H9 (cell line): ENCODE results near the gene DUT. TPM values are rescaled to one million over a fixed set of nuclear protein-coding genes. Genes with fewer than 3 reads are reported as not detected.

ENCODE experiments used
- DNase-seq: peaks from one replicate; pipeline ENCODE4 v3.0.0-alpha.2; 2017
- H2AFZ ChIP-seq: one replicate; pipeline ENCODE4 v1.6.1; 2013; ENCODE audit warnings: mild to moderate bottlenecking, low read length, control low read depth, moderate library complexity
- H2AK5ac ChIP-seq: 2 replicates; pipeline ENCODE4 v1.6.1; 2013; ENCODE audit warnings: low read length, control low read depth, mixed read lengths; ENCODE audit not compliant: insufficient read length
- H2BK120ac ChIP-seq: one replicate; pipeline ENCODE4 v1.6.1; 2013; ENCODE audit warnings: low read depth, mild to moderate bottlenecking, low read length, control low read depth, inconsistent platforms; ENCODE audit not compliant: poor library complexity, severe bottlenecking
- H2BK12ac ChIP-seq: 2 replicates; pipeline ENCODE4 v1.6.1; 2013; ENCODE audit warnings: low read length, control low read depth, mixed read lengths, low read depth; ENCODE audit not compliant: insufficient read length
- H2BK15ac ChIP-seq: 2 replicates; pipeline ENCODE4 v1.6.1; 2013; ENCODE audit warnings: low read depth, low read length, control low read depth
- H2BK20ac ChIP-seq: one replicate; pipeline ENCODE4 v1.6.1; 2013; ENCODE audit warnings: low read depth, mild to moderate bottlenecking, low read length, control low read depth, inconsistent platforms; ENCODE audit not compliant: poor library complexity, severe bottlenecking
- H2BK5ac ChIP-seq: 2 replicates; pipeline ENCODE4 v1.6.1; 2013; ENCODE audit warnings: low read length, control low read depth, mixed read lengths; ENCODE audit not compliant: insufficient read length
- H3K14ac ChIP-seq: 2 replicates; pipeline ENCODE4 v1.6.1; 2013; ENCODE audit warnings: low read length, control low read depth; ENCODE audit not compliant: insufficient read depth
- H3K18ac ChIP-seq: 2 replicates; pipeline ENCODE4 v1.6.1; 2013; ENCODE audit warnings: low read depth, mild to moderate bottlenecking, mixed read lengths, low read length, control low read depth; ENCODE audit not compliant: insufficient read length
- H3K23ac ChIP-seq: 2 replicates; pipeline ENCODE4 v1.6.1; 2013; ENCODE audit warnings: low read length, control low read depth, mixed read lengths, low read depth; ENCODE audit not compliant: insufficient read length
- H3K23me2 ChIP-seq: 2 replicates; pipeline ENCODE4 v1.6.1; 2013; ENCODE audit warnings: low read depth, mild to moderate bottlenecking, mixed read lengths, low read length, control low read depth; ENCODE audit not compliant: insufficient read length, poor library complexity, severe bottlenecking
- H3K27ac ChIP-seq: 2 replicates; pipeline ENCODE4 v1.5.1; 2013; ENCODE audit warnings: low read length, control low read depth, mixed read lengths, low read depth; ENCODE audit not compliant: insufficient read length
- H3K27me3 ChIP-seq: 2 replicates; pipeline ENCODE4 v1.6.1; 2013; ENCODE audit warnings: low read length, control low read depth, inconsistent platforms; ENCODE audit not compliant: insufficient read depth
- H3K4ac ChIP-seq: 2 replicates; pipeline ENCODE4 v1.6.1; 2013; ENCODE audit warnings: low read depth, mild to moderate bottlenecking, control low read depth, inconsistent platforms, low read length, moderate library complexity
- H3K4me1 ChIP-seq: 2 replicates; pipeline ENCODE4 v1.6.1; 2013; ENCODE audit warnings: low read length, control low read depth, inconsistent platforms; ENCODE audit not compliant: insufficient read depth
- H3K4me2 ChIP-seq: 2 replicates; pipeline ENCODE4 v1.6.1; 2013; ENCODE audit warnings: low read length, control low read depth, mixed read lengths; ENCODE audit not compliant: insufficient read length, insufficient read depth
- H3K56ac ChIP-seq: 2 replicates; pipeline ENCODE4 v1.6.1; 2013; ENCODE audit warnings: low read depth, mild to moderate bottlenecking, mixed read lengths, low read length, control low read depth; ENCODE audit not compliant: insufficient read length
- H3K79me1 ChIP-seq: 2 replicates; pipeline ENCODE4 v1.6.1; 2013; ENCODE audit warnings: low read depth, mild to moderate bottlenecking, moderate library complexity, low read length, control low read depth, inconsistent platforms; ENCODE audit not compliant: insufficient read depth, poor library complexity, severe bottlenecking
- H3K79me2 ChIP-seq: 2 replicates; pipeline ENCODE4 v1.6.1; 2013; ENCODE audit warnings: low read length, control low read depth, inconsistent platforms; ENCODE audit not compliant: insufficient read depth
- H3K9ac ChIP-seq: 2 replicates; pipeline ENCODE4 v1.6.1; 2013; ENCODE audit warnings: low read length, control low read depth, mixed read lengths; ENCODE audit not compliant: insufficient read length; ENCODE audit errors: extremely low read depth
- H3K9me3 ChIP-seq: one replicate; pipeline ENCODE4 v1.6.1; 2013; ENCODE audit warnings: low read depth, low read length, inconsistent platforms; ENCODE audit not compliant: control insufficient read depth
- H3T11ph ChIP-seq: one replicate; pipeline ENCODE4 v1.6.1; 2013; ENCODE audit warnings: mild to moderate bottlenecking, low read length, control low read depth, inconsistent platforms
- H4K20me1 ChIP-seq: one replicate; pipeline ENCODE4 v1.6.1; 2013; ENCODE audit not compliant: control insufficient read depth, insufficient read length, insufficient read depth
- H4K5ac ChIP-seq: 2 replicates; pipeline ENCODE4 v1.6.1; 2013; ENCODE audit warnings: low read depth, mild to moderate bottlenecking, mixed read lengths, low read length, control low read depth; ENCODE audit not compliant: insufficient read length
- H4K8ac ChIP-seq: replicated peaks from 2 replicates; pipeline ENCODE4 v1.6.1; 2013; ENCODE audit warnings: low read length, control low read depth, mixed read lengths, low read depth; ENCODE audit not compliant: insufficient read length
- H4K91ac ChIP-seq: 2 replicates; pipeline ENCODE4 v1.6.1; 2013; ENCODE audit warnings: low read depth, mild to moderate bottlenecking, moderate library complexity, mixed read lengths, low read length, control low read depth; ENCODE audit not compliant: insufficient read length
- H3K27ac Mint-ChIP-seq, 3 experiments: 2 replicates in 2 of 3; 3 replicates in 1 of 3; pipeline ENCODE4 v1.8.0; 2020 to 2021; ENCODE audit warnings: mixed read lengths in 3 of 3, mild to moderate bottlenecking in 1 of 3, moderate library complexity in 1 of 3
- H3K27me3 Mint-ChIP-seq: 2 replicates; pipeline ENCODE4 v1.8.0; 2021; ENCODE audit warnings: low read depth, mild to moderate bottlenecking, moderate library complexity, mixed read lengths
- H3K36me3 Mint-ChIP-seq, 3 experiments: 2 replicates in 2 of 3; 3 replicates in 1 of 3; pipeline ENCODE4 v1.8.0; 2020 to 2021; ENCODE audit warnings: low read depth in 3 of 3, mixed read lengths in 3 of 3; ENCODE audit not compliant: insufficient read depth in 1 of 3
- H3K4me1 Mint-ChIP-seq, 2 experiments: 2 replicates each; pipeline ENCODE4 v1.8.0; 2020; ENCODE audit warnings: mixed read lengths in 2 of 2
- H3K4me3 Mint-ChIP-seq, 2 experiments: 2 replicates in 1 of 2; 3 replicates in 1 of 2; pipeline ENCODE4 v1.8.0; 2020 to 2021; ENCODE audit warnings: mild to moderate bottlenecking in 2 of 2, mixed read lengths in 2 of 2, moderate library complexity in 1 of 2
- H3K9me3 Mint-ChIP-seq, 2 experiments: 2 replicates in 1 of 2; 3 replicates in 1 of 2; pipeline ENCODE4 v1.8.0; 2020; ENCODE audit warnings: mild to moderate bottlenecking in 2 of 2, mixed read lengths in 2 of 2, moderate library complexity in 1 of 2
- CTCF ChIP-seq: fragments of 200-600 bp; sonication (generic); conservative IDR thresholded peaks from 3 replicates; pipeline ENCODE4 v1.8.0; 2021; ENCODE audit warnings: antibody characterized with exemption, mild to moderate bottlenecking
- total RNA-seq: library from RNA; stranded (reverse); gene quantifications from 2 replicates; pipeline ENCODE4 v1.2.1, GENCODE V29; 2021

Gene DUT
- total RNA-seq, 1 experiment from 2014 or later, result 137 TPM

- H3T11ph ChIP-seq, result no peak overlapping the region
- peaks cover 13 to 14% of the 10 kb centered on the region in 2 experiments for H3K4me1 Mint-ChIP-seq
- no peak overlapping the region for H3K9ac ChIP-seq
- no peak overlapping the region for H3K56ac ChIP-seq
- H3K36me3 Mint-ChIP-seq, result peaks cover 7 to 25% (median 17%) of the 10 kb centered on the region in 3 experiments; a peak in 6 of 7 replicates
- H3K23ac ChIP-seq, result no peak overlapping the region
- H3K9me3 Mint-ChIP-seq, result no peaks in the 10 kb centered on the region
- no peak overlapping the region for H3K4me2 ChIP-seq
- no peak overlapping the region for H3K14ac ChIP-seq
- H4K8ac ChIP-seq, result no peak overlapping the region
- H2BK12ac ChIP-seq, result no peak overlapping the region
- no peaks in the 10 kb centered on the region for H3K23me2 ChIP-seq
- no peak overlapping the region for H2BK20ac ChIP-seq
- no peak overlapping the region for H2AFZ ChIP-seq
- H3K27ac Mint-ChIP-seq, result no peak overlapping the region
- no peak overlapping the region for H2BK120ac ChIP-seq
- no peak for TF ChIP-seq CTCF
- no peaks in the 10 kb centered on the region for H4K20me1 ChIP-seq
- H4K5ac ChIP-seq, result no peak overlapping the region
- no peak overlapping the region for H2AK5ac ChIP-seq
- no peaks in the 10 kb centered on the region for H3K27me3 Mint-ChIP-seq
- no peaks in the 10 kb centered on the region for H3K79me2 ChIP-seq
- no peak overlapping the region for H4K91ac ChIP-seq
- DNase-seq, result no peak
- no peaks in the 10 kb centered on the region for H3K27me3 ChIP-seq
- H3K4ac ChIP-seq, result no peak overlapping the region
- no peak overlapping the region for H2BK5ac ChIP-seq
- no peak overlapping the region for H3K4me3 Mint-ChIP-seq
- no peaks in the 10 kb centered on the region for H3K4me1 ChIP-seq
- no peaks in the 10 kb centered on the region for H3K79me1 ChIP-seq
- H2BK15ac ChIP-seq, result no peak overlapping the region
- no peak overlapping the region for H3K27ac ChIP-seq
- no peaks in the 10 kb centered on the region for H3K9me3 ChIP-seq
- H3K18ac ChIP-seq, result no peak overlapping the region
Observed at GRCh38 chr15:48345516-48345915, 14.3 kb downstream of the DUT start.
